NCI-H774 (cell line): ENCODE data around the gene DLD.
"Not testable (repeated sequence)": the region's sequence is repeated elsewhere in the genome, so short reads cannot be mapped to it uniquely, and the experiment has no call there.

Source experiments
- DNase-seq: peaks from one replicate; lab custom pipeline; 2025; lab: John Stamatoyannopoulos, UW

DLD gene

GRCh38 chr7:107890962-107891635, at the start of gene DLD:
DLD (plus strand) TSS chr7:107891183; CDS start chr7:107891251, 68 bp downstream.
- peak; percentile 91 for DNase-seq

- no peak for DNase-seq
Measured at GRCh38 chr7:107842213-107842612, 48.8 kb upstream of the DLD start.

GRCh38 chr7:107843184-107843583, 47.8 kb upstream of the DLD start:
- no peak for DNase-seq

GRCh38 chr7:107846324-107846723, 44.7 kb upstream of the DLD start:
- no peak for DNase-seq

GRCh38 chr7:107847168-107847835, 43.7 kb upstream of the DLD start:
- no peak for DNase-seq

GRCh38 chr7:107847836-107848175, 43.2 kb upstream of the DLD start:
- not testable (repeated sequence) for DNase-seq

- not testable (repeated sequence) for DNase-seq
Measured at GRCh38 chr7:107848211-107848610, 42.8 kb upstream of the DLD start.

GRCh38 chr7:107850216-107850615, 40.8 kb upstream of the DLD start:
- no peak for DNase-seq

- no peak for DNase-seq
Measured at GRCh38 chr7:107850643-107851042, 40.3 kb upstream of the DLD start.

- DNase-seq, result no peak
Measured at GRCh38 chr7:107854454-107854853, 36.5 kb upstream of the DLD start.

GRCh38 chr7:107854989-107855388, 36.0 kb upstream of the DLD start:
- no peak for DNase-seq

- DNase-seq, result no peak
Measured at GRCh38 chr7:107856806-107857540, 34.0 kb upstream of the DLD start.

GRCh38 chr7:107857541-107857912, 33.5 kb upstream of the DLD start:
- DNase-seq, result no peak

GRCh38 chr7:107858280-107858679, 32.7 kb upstream of the DLD start:
- DNase-seq, result no peak

- no peak for DNase-seq
Measured at GRCh38 chr7:107860279-107860961, 30.6 kb upstream of the DLD start.

GRCh38 chr7:107860981-107861652, 29.9 kb upstream of the DLD start:
- no peak for DNase-seq

- DNase-seq, result no peak
Measured at GRCh38 chr7:107865956-107866775, 24.8 kb upstream of the DLD start.

GRCh38 chr7:107867858-107868466, 23.0 kb upstream of the DLD start:
- no peak for DNase-seq

GRCh38 chr7:107870427-107871000, 20.5 kb upstream of the DLD start:
- DNase-seq, result no peak

- DNase-seq, result no peak
Measured at GRCh38 chr7:107874111-107874510, 16.9 kb upstream of the DLD start.
